Erythroblast (primary cell): Measurements from ENCODE around the gene CTBS.

ENCODE experiments used
- GATA1 ChIP-seq: IDR thresholded peaks from 2 replicates; pipeline ENCODE4 v1.6.1; 2011; ENCODE audit warnings: low read depth, mild to moderate bottlenecking, control low read depth, low read length, moderate library complexity
- POLR2A ChIP-seq: IDR thresholded peaks from 2 replicates; pipeline ENCODE4 v1.6.1; 2011; ENCODE audit warnings: mild to moderate bottlenecking, low read length

GRCh38 chr1:84502927-84503326 lies 71.3 kb downstream of the CTBS start:
- TF ChIP-seq POLR2A = no peak
- TF ChIP-seq GATA1 = no peak
